Measurements from ENCODE around the gene SLC35A4. TPM values are rescaled to one million over a fixed set of nuclear protein-coding genes. Genes with fewer than 3 reads are reported as not detected.

SLC35A4 gene
- polyA plus RNA-seq, 1 donor (not counting 4 experiments of a cell fraction or from before 2014, with no cell fraction given): 63.1 TPM

- dilution Hi-C loops (cut with MboI; ENCODE audit: extremely low pct_ligation_motif_present, low sequenced_read_pairs): no loop called here
- H4K20me1 ChIP-seq (ENCODE audit: control insufficient read depth, extremely low read depth, insufficient read depth, low read length): no peaks in the 10 kb centered on the region
- no peaks in the 10 kb centered on the region for H3K9me3 ChIP-seq (ENCODE audit: control insufficient read depth, low read depth, low read length)
- no peaks in the 10 kb centered on the region for H3K27me3 ChIP-seq (ENCODE audit: control insufficient read depth, extremely low read depth, insufficient read depth, low read length)
- no peak overlapping the region for H2AFZ ChIP-seq (ENCODE audit: control insufficient read depth, low read length)
- no peak overlapping the region for H3K4me2 ChIP-seq (ENCODE audit: control insufficient read depth, extremely low read depth, insufficient read depth, low read depth, low read length)
- no peak overlapping the region for H3K9ac ChIP-seq (ENCODE audit: control insufficient read depth, extremely low read depth, insufficient read depth, low read length)
- no peak overlapping the region for H3K4me3 ChIP-seq (ENCODE audit: control insufficient read depth in 2 of 3, extremely low read depth in 1 of 3, insufficient read depth in 2 of 3, low read depth in 1 of 3, low read length in 3 of 3)
- H3K4me1 ChIP-seq (ENCODE audit: control insufficient read depth, extremely low read depth, insufficient read depth, low read length): peaks cover 8% of the 10 kb centered on the region
- DNase-seq (ENCODE audit: low read depth, low spot score) (no peak), FAIRE-seq (no peak)
- H3K36me3 ChIP-seq (ENCODE audit: control insufficient read depth in 2 of 2, extremely low read depth in 1 of 2, insufficient read depth in 2 of 2, low read length in 2 of 2): no peaks in the 10 kb centered on the region
- H3K79me2 ChIP-seq (ENCODE audit: control insufficient read depth, insufficient read depth, low read length): no peaks in the 10 kb centered on the region
- no peaks in the 10 kb centered on the region for H3K9me1 ChIP-seq (ENCODE audit: control insufficient read depth, extremely low read depth, insufficient read depth, low read length)
- H3K27ac ChIP-seq (ENCODE audit: control insufficient read depth, insufficient read depth, low read length): no peak overlapping the region
- TF ChIP-seq CTCF (optimal IDR thresholded peaks at IDR 0.05 in 1 of 3, IDR thresholded peaks at IDR 0.05 in 1 of 3, conservative IDR thresholded peaks at IDR 0.05 in 1 of 3; ENCODE audit: extremely low read depth in 1 of 3, insufficient read depth in 2 of 3, low read length in 3 of 3) (no peak), EZH2 (IDR thresholded peaks at IDR 0.05; ENCODE audit: low read length) (no peak)
Measured at GRCh38 chr5:140605879-140606278, 41.3 kb downstream of the SLC35A4 start.

GRCh38 chr5:140607031-140607430 is 42.4 kb downstream of the SLC35A4 start:
- Histone ChIP-seq H4K20me1 (ENCODE audit: control insufficient read depth, extremely low read depth, insufficient read depth, low read length) (no peaks in the 10 kb centered on the region), H3K27me3 (ENCODE audit: control insufficient read depth, extremely low read depth, insufficient read depth, low read length) (no peaks in the 10 kb centered on the region), H2AFZ (ENCODE audit: control insufficient read depth, low read length) (no peak overlapping the region), H3K4me2 (ENCODE audit: control insufficient read depth, extremely low read depth, insufficient read depth, low read depth, low read length) (no peak overlapping the region), H3K79me2 (ENCODE audit: control insufficient read depth, insufficient read depth, low read length) (no peaks in the 10 kb centered on the region), H3K27ac (ENCODE audit: control insufficient read depth, insufficient read depth, low read length) (peak overlapping the region; percentile 20), H3K4me1 (ENCODE audit: control insufficient read depth, extremely low read depth, insufficient read depth, low read length) (peaks cover 8% of the 10 kb centered on the region), H3K36me3 (ENCODE audit: control insufficient read depth in 2 of 2, extremely low read depth in 1 of 2, insufficient read depth in 2 of 2, low read length in 2 of 2) (no peaks in the 10 kb centered on the region), H3K9me1 (ENCODE audit: control insufficient read depth, extremely low read depth, insufficient read depth, low read length) (no peaks in the 10 kb centered on the region), H3K4me3 (ENCODE audit: control insufficient read depth in 2 of 3, extremely low read depth in 1 of 3, insufficient read depth in 2 of 3, low read depth in 1 of 3, low read length in 3 of 3) (no peak overlapping the region), H3K9ac (ENCODE audit: control insufficient read depth, extremely low read depth, insufficient read depth, low read length) (no peak overlapping the region), H3K9me3 (ENCODE audit: control insufficient read depth, low read depth, low read length) (no peaks in the 10 kb centered on the region)
- dilution Hi-C loops (cut with MboI; ENCODE audit: extremely low pct_ligation_motif_present, low sequenced_read_pairs): no loop called here
- TF ChIP-seq EZH2 (IDR thresholded peaks at IDR 0.05; ENCODE audit: low read length) (no peak), CTCF (optimal IDR thresholded peaks at IDR 0.05 in 1 of 3, IDR thresholded peaks at IDR 0.05 in 1 of 3, conservative IDR thresholded peaks at IDR 0.05 in 1 of 3; ENCODE audit: extremely low read depth in 1 of 3, insufficient read depth in 2 of 3, low read length in 3 of 3) (no peak)
- no peak for DNase-seq (ENCODE audit: low read depth, low spot score)
- FAIRE-seq: no peak
